BE2C (cell line): ENCODE data around the gene INPP4B.

Experiments used
- DNase-seq: peaks from one replicate; pipeline ENCODE4 v3.0.0-alpha.2; 2020
- H3K27me3 ChIP-seq: fragments of 250-450 bp; sonication (Bioruptor Pico); 2 replicates; pipeline ENCODE4 v1.5.1; 2020; ENCODE audit warnings: mild to moderate bottlenecking
- H3K36me3 ChIP-seq: fragments of 250-450 bp; sonication (Bioruptor Pico); 2 replicates; pipeline ENCODE4 v1.5.1; 2020; ENCODE audit warnings: mild to moderate bottlenecking
- H3K4me1 ChIP-seq: fragments of 250-450 bp; sonication (Bioruptor Pico); 2 replicates; pipeline ENCODE4 v1.5.1; 2020
- H3K4me3 ChIP-seq: 2 replicates; pipeline ENCODE4 v1.5.1; 2011; ENCODE audit warnings: low read depth, low read length
- H3K9me3 ChIP-seq: fragments of 250-450 bp; sonication (Bioruptor Pico); 2 replicates; pipeline ENCODE4 v1.5.1; 2020
- CTCF ChIP-seq: IDR thresholded peaks from 2 replicates; pipeline ENCODE4 v1.5.1; 2012; ENCODE audit warnings: mild to moderate bottlenecking, low read depth, low read length

The INPP4B gene

DNA sequence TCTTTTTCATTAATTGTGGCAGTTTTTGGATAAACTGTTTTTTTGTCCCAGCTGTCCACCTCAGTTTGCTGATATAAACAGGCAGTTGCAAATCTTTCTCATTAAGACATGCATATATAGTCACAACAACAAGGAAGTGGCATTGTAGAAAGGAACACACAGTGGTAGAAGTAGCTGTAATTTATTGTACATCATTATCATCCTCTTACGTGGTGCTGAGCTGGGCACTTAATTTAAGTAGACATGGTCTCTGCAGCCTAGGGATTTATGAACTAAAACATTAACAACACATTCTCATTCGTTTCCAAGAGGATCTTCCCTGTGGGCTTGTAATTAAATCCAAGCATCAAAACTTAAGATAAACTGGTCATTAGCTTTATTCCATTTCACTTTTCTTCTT is 500.2 kb downstream of the INPP4B start:
- no peaks in the 10 kb centered on the region for H3K36me3 ChIP-seq
- peaks cover 3% of the 10 kb centered on the region; the same call in 1 of the 2 replicates for H3K4me1 ChIP-seq
- no peaks in the 10 kb centered on the region for H3K27me3 ChIP-seq
- H3K9me3 ChIP-seq, result no peaks in the 10 kb centered on the region
- no peak for DNase-seq
- H3K4me3 ChIP-seq, result no peak overlapping the region
- TF ChIP-seq CTCF, result no peak

GRCh38 chr4:142341268-142341667 is 504.8 kb downstream of the INPP4B start:
- no peaks in the 10 kb centered on the region for H3K27me3 ChIP-seq
- H3K4me3 ChIP-seq, result no peak overlapping the region
- H3K4me1 ChIP-seq, result no peaks in the 10 kb centered on the region
- no peaks in the 10 kb centered on the region for H3K9me3 ChIP-seq
- H3K36me3 ChIP-seq, result no peaks in the 10 kb centered on the region
- DNase-seq, result no peak
- TF ChIP-seq CTCF, result no peak

- Histone ChIP-seq H3K27me3 (no peaks in the 10 kb centered on the region), H3K4me1 (no peaks in the 10 kb centered on the region), H3K36me3 (no peaks in the 10 kb centered on the region), H3K4me3 (no peak overlapping the region), H3K9me3 (no peaks in the 10 kb centered on the region)
- no peak for DNase-seq
- TF ChIP-seq CTCF, result no peak
Observed at GRCh38 chr4:142339053-142339452, 507.0 kb downstream of the INPP4B start.

GRCh38 chr4:142336251-142336934 is 509.7 kb downstream of the INPP4B start:
- DNase-seq, result no peak
- H3K27me3 ChIP-seq, result no peaks in the 10 kb centered on the region
- H3K9me3 ChIP-seq, result no peaks in the 10 kb centered on the region
- H3K36me3 ChIP-seq, result no peaks in the 10 kb centered on the region
- no peaks in the 10 kb centered on the region for H3K4me1 ChIP-seq
- H3K4me3 ChIP-seq, result no peak overlapping the region
- TF ChIP-seq CTCF, result no peak

DNA sequence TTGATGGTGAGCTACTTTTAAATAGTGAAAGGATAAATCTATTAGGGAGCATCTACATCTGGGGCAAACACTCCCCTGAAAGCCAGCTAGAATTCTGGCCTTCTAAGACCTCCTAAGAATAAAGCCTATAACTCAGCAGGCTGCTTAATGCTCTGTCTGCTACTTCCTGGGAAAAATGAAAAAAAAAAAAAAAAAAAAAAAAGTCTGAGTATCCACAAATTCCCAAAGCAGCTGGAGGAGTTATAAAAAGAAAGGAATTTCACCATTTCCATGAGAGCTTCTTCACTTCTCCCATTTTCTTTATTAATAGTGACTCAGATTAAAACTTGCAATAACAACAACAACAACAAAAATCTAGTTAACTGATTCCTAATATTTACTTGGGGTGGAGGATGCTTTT is 511.2 kb downstream of the INPP4B start:
- H3K4me1 ChIP-seq, result no peaks in the 10 kb centered on the region
- no peak for DNase-seq
- TF ChIP-seq CTCF, result no peak
- no peaks in the 10 kb centered on the region for H3K9me3 ChIP-seq
- no peak overlapping the region for H3K4me3 ChIP-seq
- H3K27me3 ChIP-seq, result no peaks in the 10 kb centered on the region
- no peaks in the 10 kb centered on the region for H3K36me3 ChIP-seq

DNA sequence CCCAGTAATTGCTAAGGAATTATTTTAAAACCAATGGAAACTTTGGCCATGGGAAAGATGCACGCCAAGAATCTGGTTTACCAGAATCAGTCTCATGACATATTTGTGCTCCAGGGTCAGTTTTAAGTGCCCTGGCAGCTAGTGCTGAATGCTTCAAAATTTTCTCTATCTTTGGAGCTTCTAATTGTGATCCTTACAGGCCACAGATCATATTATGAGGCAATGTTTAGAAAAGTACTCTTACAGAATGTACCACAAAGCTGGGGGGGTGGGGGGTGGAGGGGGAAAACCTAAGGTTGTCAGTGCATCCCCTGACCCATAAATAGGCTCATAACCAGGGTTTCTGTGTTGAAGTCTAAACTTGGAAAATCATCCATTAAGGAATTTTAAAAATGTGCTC is 514.5 kb downstream of the INPP4B start:
- no peak for TF ChIP-seq CTCF
- Histone ChIP-seq H3K36me3 (no peaks in the 10 kb centered on the region), H3K4me3 (no peak overlapping the region), H3K27me3 (no peaks in the 10 kb centered on the region), H3K4me1 (no peaks in the 10 kb centered on the region), H3K9me3 (no peaks in the 10 kb centered on the region)
- DNase-seq, result no peak
